ENCODE data around the gene DYRK3. TPM values are rescaled to one million over a fixed set of nuclear protein-coding genes. Genes with fewer than 3 reads are reported as not detected.

Gene DYRK3
- total and polyA plus RNA-seq, 2 of the 13 experiments (the other 11 are each of a cell fraction or from before 2014, with no cell fraction given), result 0.48 to 2.8 TPM

DNA sequence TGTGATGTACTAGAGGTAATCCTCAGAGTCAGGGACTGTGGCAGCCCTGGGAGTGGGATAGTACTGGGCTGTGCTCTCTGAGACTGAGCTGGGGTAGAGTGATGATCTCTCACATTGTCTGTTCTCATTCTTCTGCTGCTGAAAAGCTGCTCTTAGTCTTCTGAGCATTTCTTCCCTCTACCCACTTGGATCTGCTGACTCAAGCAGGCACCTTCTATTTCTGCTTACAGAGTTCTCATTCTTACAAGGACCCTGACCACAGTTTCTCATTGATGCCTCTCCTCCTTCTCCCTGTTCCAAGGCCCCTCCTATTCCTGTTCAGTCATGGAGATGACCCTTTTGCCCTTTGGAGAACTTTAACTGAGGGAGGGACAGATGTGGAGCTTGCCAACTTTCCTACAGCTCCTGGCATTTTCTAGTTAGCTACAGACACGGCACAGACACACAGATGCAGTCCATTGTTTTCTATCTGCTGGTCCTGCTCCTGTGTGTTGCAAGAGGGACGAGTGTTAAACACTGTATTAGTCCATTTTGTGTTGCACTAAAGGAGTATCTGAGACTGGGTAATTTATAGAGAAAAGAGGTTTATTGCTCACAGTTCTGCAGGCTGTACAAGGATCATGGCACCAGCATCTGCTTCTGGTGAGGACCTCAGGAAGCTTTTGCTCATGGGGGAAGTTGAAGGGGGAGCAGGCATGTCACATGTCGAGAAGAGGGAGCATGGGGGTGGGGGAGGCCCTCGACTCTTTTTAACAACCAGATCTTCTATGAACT, 61.7 kb downstream of the DYRK3 start (continued):
- TF ChIP-seq JUND (CRISPR knock-in tag; IDR thresholded peaks at IDR 0.05) (no peak), ARID2 (CRISPR knock-in tag; IDR thresholded peaks at IDR 0.05; ENCODE audit: borderline replicate concordance) (no peak), FOXO1 (CRISPR knock-in tag; IDR thresholded peaks at IDR 0.05) (no peak), FOXP1 (IDR thresholded peaks at IDR 0.05) (no peak), FOXP1 (CRISPR knock-in tag; IDR thresholded peaks at IDR 0.05) (no peak), ZNF143 (CRISPR knock-in tag; IDR thresholded peaks at IDR 0.05) (no peak), MBD4 (IDR thresholded peaks at IDR 0.05; ENCODE audit: borderline replicate concordance, low read length) (no peak), ZNF556 (CRISPR knock-in tag; IDR thresholded peaks at IDR 0.05; ENCODE audit: borderline replicate concordance) (no peak)
- TF ChIP-seq, protein P1, sequence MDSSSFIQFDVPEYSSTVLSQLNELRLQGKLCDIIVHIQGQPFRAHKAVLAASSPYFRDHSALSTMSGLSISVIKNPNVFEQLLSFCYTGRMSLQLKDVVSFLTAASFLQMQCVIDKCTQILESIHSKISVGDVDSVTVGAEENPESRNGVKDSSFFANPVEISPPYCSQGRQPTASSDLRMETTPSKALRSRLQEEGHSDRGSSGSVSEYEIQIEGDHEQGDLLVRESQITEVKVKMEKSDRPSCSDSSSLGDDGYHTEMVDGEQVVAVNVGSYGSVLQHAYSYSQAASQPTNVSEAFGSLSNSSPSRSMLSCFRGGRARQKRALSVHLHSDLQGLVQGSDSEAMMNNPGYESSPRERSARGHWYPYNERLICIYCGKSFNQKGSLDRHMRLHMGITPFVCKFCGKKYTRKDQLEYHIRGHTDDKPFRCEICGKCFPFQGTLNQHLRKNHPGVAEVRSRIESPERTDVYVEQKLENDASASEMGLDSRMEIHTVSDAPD (CRISPR knock-in tag; IDR thresholded peaks at IDR 0.05), result no peak
- TF ChIP-seq, protein P2, sequence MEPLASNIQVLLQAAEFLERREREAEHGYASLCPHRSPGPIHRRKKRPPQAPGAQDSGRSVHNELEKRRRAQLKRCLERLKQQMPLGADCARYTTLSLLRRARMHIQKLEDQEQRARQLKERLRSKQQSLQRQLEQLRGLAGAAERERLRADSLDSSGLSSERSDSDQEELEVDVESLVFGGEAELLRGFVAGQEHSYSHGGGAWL (CRISPR knock-in tag; IDR thresholded peaks at IDR 0.05), result no peak
- TF ChIP-seq, protein P3, sequence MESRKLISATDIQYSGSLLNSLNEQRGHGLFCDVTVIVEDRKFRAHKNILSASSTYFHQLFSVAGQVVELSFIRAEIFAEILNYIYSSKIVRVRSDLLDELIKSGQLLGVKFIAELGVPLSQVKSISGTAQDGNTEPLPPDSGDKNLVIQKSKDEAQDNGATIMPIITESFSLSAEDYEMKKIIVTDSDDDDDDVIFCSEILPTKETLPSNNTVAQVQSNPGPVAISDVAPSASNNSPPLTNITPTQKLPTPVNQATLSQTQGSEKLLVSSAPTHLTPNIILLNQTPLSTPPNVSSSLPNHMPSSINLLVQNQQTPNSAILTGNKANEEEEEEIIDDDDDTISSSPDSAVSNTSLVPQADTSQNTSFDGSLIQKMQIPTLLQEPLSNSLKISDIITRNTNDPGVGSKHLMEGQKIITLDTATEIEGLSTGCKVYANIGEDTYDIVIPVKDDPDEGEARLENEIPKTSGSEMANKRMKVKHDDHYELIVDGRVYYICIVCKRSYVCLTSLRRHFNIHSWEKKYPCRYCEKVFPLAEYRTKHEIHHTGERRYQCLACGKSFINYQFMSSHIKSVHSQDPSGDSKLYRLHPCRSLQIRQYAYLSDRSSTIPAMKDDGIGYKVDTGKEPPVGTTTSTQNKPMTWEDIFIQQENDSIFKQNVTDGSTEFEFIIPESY (CRISPR knock-in tag; IDR thresholded peaks at IDR 0.05), result no peak
- TF ChIP-seq, protein P4, sequence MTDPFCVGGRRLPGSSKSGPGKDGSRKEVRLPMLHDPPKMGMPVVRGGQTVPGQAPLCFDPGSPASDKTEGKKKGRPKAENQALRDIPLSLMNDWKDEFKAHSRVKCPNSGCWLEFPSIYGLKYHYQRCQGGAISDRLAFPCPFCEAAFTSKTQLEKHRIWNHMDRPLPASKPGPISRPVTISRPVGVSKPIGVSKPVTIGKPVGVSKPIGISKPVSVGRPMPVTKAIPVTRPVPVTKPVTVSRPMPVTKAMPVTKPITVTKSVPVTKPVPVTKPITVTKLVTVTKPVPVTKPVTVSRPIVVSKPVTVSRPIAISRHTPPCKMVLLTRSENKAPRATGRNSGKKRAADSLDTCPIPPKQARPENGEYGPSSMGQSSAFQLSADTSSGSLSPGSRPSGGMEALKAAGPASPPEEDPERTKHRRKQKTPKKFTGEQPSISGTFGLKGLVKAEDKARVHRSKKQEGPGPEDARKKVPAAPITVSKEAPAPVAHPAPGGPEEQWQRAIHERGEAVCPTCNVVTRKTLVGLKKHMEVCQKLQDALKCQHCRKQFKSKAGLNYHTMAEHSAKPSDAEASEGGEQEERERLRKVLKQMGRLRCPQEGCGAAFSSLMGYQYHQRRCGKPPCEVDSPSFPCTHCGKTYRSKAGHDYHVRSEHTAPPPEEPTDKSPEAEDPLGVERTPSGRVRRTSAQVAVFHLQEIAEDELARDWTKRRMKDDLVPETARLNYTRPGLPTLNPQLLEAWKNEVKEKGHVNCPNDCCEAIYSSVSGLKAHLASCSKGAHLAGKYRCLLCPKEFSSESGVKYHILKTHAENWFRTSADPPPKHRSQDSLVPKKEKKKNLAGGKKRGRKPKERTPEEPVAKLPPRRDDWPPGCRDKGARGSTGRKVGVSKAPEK (CRISPR knock-in tag; IDR thresholded peaks at IDR 0.05; ENCODE audit: borderline replicate concordance), result no peak
